ENCODE measurements around the gene FKBP15. TPM values are rescaled to one million over a fixed set of nuclear protein-coding genes. Genes with fewer than 3 reads are reported as not detected.
A peak's percentile ranks its signal among the peaks of the same experiment; 100 is the strongest.
"Not testable (repeated sequence)": the region's sequence is repeated elsewhere in the genome, so short reads cannot be mapped to it uniquely, and the experiment has no call there.

FKBP15 gene
- total RNA-seq, 2 experiments from 2014 or later: 37.4 to 40.7 TPM

DNA sequence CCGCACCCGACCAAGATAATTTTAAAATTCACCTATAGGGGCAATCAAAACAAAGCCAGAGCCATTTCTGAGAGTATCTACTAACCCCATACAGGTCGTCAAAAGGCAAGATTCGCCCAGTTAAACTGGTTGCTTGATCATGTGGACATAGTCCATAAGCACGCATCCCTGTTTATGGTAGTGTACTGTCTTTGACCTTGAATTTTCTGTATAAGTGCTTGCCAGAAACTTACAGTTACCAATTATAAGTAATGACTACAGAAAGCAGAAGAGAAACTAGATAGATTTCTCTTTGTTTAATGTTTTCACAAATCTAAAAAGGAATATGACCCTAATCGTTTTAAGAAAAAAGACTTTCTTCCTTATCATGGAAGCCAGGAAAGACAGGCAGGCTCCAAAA is 25.9 kb upstream of the FKBP15 start:
- no peaks in the 10 kb centered on the region for H3K4me1 Mint-ChIP-seq
- peaks cover 9% of the 10 kb centered on the region for H3K36me3 Mint-ChIP-seq
- H3K27ac Mint-ChIP-seq: no peak overlapping the region
- H3K27me3 Mint-ChIP-seq: no peaks in the 10 kb centered on the region
- DNase-seq: no peak
- ATAC-seq (ENCODE audit: low read depth): no peak
- POLR2A ChIA-PET: no interaction called here
- H3K4me3 Mint-ChIP-seq: no peak overlapping the region
- peaks cover 3% of the 10 kb centered on the region for H3K9me3 Mint-ChIP-seq

DNA sequence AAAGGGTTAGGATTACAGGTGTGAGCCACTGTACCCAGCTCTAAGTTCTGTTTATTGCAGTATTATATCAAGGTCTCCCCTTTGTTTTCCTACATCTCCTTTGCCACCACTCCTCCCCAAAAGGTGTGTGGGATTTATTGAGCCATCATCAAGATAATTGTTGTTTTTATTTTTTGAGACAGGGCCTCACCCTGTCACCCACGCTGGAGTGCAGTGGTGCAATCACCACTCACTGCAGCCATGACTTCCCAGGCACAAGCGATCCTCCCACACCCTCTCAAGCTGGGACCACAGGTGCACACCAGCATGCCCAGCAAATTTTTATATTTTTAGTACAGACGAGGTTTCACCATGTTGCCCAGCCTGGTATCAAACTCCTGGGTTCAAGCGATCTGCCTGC is 24.8 kb upstream of the FKBP15 start:
- DNase-seq (no peak), ATAC-seq (ENCODE audit: low read depth) (no peak)
- Mint-ChIP-seq H3K9me3 (peaks cover 3% of the 10 kb centered on the region), H3K27me3 (no peaks in the 10 kb centered on the region), H3K4me3 (no peak overlapping the region), H3K4me1 (no peaks in the 10 kb centered on the region), H3K36me3 (peaks cover 7% of the 10 kb centered on the region), H3K27ac (no peak overlapping the region)
- POLR2A ChIA-PET: no interaction called here

DNA sequence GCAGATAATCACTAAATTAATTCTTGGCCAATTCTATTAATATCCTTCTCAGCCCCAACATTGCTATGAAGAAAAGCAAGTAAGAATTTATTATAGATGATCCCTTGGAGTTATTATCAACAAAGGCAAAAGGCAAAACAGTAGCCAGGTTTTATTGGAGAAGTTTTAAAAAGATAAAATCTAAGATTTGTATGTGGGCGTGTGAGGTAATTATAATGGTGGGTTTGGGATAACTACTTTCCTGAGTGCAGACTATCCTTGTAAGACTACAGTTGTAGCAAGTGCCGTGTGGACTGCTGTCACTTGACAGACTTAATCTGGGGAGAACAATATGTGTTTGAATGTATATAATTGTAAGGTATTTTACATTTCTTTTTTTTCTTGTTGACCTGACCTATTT is 23.5 kb upstream of the FKBP15 start:
- H3K27ac Mint-ChIP-seq: no peak overlapping the region
- peaks cover 7% of the 10 kb centered on the region for H3K36me3 Mint-ChIP-seq
- peaks cover 2% of the 10 kb centered on the region for H3K9me3 Mint-ChIP-seq
- POLR2A ChIA-PET: no interaction called here
- DNase-seq (no peak), ATAC-seq (ENCODE audit: low read depth) (no peak)
- no peak overlapping the region for H3K4me3 Mint-ChIP-seq
- no peaks in the 10 kb centered on the region for H3K4me1 Mint-ChIP-seq
- no peaks in the 10 kb centered on the region for H3K27me3 Mint-ChIP-seq

DNA sequence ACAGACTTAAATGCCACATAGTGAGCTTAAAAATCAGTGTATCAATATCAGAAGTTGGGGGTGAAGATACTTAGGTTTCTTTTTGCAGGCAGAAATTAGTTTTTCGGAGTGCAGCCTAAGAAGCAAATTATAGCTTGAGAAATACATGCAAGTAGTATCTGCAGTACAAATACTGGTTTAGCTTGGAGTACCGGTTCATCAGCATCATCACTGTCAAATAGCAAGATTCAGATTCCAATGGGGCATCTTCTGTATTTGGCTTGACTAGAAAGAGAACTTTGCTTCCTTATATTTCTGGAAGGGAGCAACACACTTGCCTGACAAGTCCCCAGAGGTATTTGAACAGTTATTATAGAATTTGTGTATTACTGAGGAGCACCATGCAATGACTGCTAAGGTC is 20.1 kb upstream of the FKBP15 start:
- Mint-ChIP-seq H3K36me3 (no peaks in the 10 kb centered on the region), H3K4me1 (peaks cover 4% of the 10 kb centered on the region), H3K27me3 (no peaks in the 10 kb centered on the region), H3K27ac (no peak overlapping the region), H3K4me3 (no peak overlapping the region), H3K9me3 (no peaks in the 10 kb centered on the region)
- DNase-seq (no peak), ATAC-seq (ENCODE audit: low read depth) (no peak)
- POLR2A ChIA-PET: no interaction called here

DNA sequence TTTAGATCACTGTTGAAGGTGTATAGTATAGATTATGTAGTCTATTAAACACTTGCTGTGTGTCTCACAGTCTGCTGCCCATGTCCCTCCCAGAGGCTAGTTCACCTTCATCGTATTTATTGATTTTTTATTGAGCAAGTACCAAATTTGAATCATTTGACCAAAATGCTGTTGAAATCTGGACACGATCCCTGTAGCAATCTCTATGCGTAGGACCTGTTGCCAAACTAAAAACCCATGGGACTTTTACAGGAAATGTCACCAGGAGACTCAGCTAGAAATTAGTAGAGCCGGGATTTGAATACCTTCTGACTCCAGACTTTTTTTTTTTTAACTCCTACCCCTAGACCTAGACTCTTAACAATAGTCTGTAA is 17.8 kb upstream of the FKBP15 start:
- Mint-ChIP-seq H3K4me1 (peaks cover 4% of the 10 kb centered on the region), H3K4me3 (no peak overlapping the region), H3K27ac (no peak overlapping the region), H3K36me3 (peaks cover 1% of the 10 kb centered on the region), H3K27me3 (no peaks in the 10 kb centered on the region), H3K9me3 (no peaks in the 10 kb centered on the region)
- POLR2A ChIA-PET: no interaction called here
- no peak for DNase-seq
- ATAC-seq (ENCODE audit: low read depth): no peak

DNA sequence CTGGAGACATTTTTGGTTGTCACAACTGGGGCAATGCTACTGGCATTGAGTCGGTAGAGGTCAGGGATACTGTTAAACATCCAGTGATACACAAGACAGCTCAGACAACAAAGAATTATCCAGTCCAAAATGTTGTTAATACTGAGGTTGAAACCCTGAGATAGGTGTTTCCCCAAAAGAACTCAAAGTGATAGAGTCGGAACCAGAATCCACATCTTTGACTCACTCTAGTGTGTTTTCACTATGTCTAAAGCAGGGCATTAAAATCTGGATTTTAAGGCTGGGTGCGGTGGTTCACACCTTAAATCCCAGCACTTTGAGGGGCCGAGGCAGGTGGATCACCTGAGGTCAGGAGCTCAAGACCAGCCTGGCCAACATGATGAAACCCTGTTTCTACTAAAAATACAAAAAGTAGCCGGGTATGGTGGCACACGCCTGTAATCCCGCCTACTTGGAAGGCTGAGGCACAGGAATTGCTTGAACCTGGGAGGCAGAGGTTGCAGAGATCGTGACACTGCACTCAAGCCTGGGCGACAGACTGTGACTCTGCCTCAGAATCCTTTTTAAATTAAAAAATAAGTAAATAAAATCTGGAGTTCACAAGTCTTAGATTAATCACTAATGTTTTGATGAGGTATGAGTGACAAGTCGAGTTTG is 17.3 kb upstream of the FKBP15 start:
- DNase-seq: no peak
- H3K27me3 Mint-ChIP-seq: no peaks in the 10 kb centered on the region
- no peak overlapping the region for H3K4me3 Mint-ChIP-seq
- H3K9me3 Mint-ChIP-seq: no peaks in the 10 kb centered on the region
- no peak overlapping the region for H3K27ac Mint-ChIP-seq
- peaks cover 1% of the 10 kb centered on the region for H3K36me3 Mint-ChIP-seq
- no peak for ATAC-seq (ENCODE audit: low read depth)
- H3K4me1 Mint-ChIP-seq: peaks cover 4% of the 10 kb centered on the region
- POLR2A ChIA-PET: no interaction called here

DNA sequence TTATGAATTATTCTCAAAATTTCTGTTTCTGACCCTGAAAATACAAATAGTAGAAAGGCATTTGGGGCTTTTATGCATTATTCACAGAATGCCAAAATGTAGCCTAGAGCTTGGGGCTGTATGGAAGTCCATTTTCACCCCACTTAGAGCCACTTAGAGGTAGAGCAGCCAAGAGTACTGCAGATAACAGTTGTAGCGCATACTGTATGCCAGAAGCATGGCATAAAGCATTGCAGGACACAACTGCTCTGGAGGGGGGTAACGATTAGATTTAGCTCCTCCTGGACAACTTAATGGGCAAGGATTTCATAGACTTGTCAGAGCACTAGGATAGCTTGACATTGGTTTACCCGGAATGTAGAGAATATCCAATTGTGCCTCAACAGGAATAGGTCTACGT is 15.9 kb upstream of the FKBP15 start:
- DNase-seq (no peak), ATAC-seq (ENCODE audit: low read depth) (no peak)
- H3K4me3 Mint-ChIP-seq: no peak overlapping the region
- peaks cover 1% of the 10 kb centered on the region for H3K36me3 Mint-ChIP-seq
- no peaks in the 10 kb centered on the region for H3K9me3 Mint-ChIP-seq
- POLR2A ChIA-PET: interaction anchor here (0.5 kb wide), 1 partner anchor 897 kb away, joined by 3 read pairs; no protein-coding TSS in a partner anchor
- H3K4me1 Mint-ChIP-seq: peaks cover 14% of the 10 kb centered on the region
- H3K27me3 Mint-ChIP-seq: no peaks in the 10 kb centered on the region
- H3K27ac Mint-ChIP-seq: no peak overlapping the region

DNA sequence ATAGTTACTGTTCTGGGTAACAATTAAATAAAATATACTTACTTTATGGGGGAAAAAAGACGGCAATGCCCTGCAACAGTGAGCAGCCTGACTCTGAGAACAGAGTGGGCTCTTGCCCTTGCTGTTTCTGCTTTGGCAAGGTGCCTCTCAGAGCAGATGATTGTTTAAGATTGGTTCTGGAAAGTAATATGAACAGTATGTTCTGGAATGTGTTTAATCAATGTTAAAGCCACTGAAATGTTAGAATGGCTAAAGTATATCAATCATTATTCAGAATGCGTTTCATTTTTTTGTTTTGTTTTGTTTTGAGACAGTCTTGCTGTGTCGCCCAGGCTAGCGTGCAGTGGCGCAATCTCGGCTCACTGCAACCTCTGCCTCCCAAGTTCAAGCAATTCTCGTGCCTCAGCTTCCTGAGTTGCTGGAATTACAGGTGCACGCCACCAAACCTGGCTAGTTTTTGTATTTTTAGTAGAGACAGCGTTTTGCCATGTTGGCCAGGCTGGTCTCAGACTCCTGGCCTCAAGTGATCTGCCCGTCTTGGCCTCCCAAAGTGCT is 14.7 kb upstream of the FKBP15 start:
- H3K4me3 Mint-ChIP-seq; ATAC-seq (ENCODE audit: low read depth); DNase-seq; POLR2A ChIA-PET; H3K9me3 Mint-ChIP-seq; H3K27ac Mint-ChIP-seq; H3K27me3 Mint-ChIP-seq; H3K36me3 Mint-ChIP-seq: not testable (repeated sequence)
- peaks cover 14% of the 10 kb centered on the region for H3K4me1 Mint-ChIP-seq

DNA sequence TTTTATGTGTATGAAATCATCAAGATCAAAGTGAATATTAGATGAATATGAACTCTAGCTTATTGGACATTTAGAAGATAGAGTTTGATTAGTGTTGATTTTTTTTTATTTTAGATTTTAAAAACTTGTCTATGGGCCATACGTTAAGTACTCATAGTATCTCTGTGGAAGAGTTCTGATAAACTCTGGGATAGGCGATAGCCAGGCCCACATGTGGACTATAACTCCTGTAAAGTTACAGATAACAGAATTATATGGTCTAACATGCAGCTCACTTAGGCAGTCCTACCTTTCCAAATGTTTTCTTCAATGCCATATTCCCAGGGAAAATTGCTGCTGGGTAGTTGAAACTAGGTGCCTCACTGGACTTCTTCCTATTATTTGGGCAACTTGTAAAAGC is 10.6 kb upstream of the FKBP15 start:
- no peaks in the 10 kb centered on the region for H3K27me3 Mint-ChIP-seq
- DNase-seq (no peak), ATAC-seq (ENCODE audit: low read depth) (no peak)
- H3K4me3 Mint-ChIP-seq: no peak overlapping the region
- peaks cover 15% of the 10 kb centered on the region for H3K4me1 Mint-ChIP-seq
- H3K27ac Mint-ChIP-seq: no peak overlapping the region
- H3K36me3 Mint-ChIP-seq: peaks cover 5% of the 10 kb centered on the region
- POLR2A ChIA-PET: interaction anchor here (2.2 kb wide), 1 partner anchor 11 kb away, joined by 11 read pairs; the partner anchor contains the start of genes FKBP15 and SLC31A1
- no peaks in the 10 kb centered on the region for H3K9me3 Mint-ChIP-seq

DNA sequence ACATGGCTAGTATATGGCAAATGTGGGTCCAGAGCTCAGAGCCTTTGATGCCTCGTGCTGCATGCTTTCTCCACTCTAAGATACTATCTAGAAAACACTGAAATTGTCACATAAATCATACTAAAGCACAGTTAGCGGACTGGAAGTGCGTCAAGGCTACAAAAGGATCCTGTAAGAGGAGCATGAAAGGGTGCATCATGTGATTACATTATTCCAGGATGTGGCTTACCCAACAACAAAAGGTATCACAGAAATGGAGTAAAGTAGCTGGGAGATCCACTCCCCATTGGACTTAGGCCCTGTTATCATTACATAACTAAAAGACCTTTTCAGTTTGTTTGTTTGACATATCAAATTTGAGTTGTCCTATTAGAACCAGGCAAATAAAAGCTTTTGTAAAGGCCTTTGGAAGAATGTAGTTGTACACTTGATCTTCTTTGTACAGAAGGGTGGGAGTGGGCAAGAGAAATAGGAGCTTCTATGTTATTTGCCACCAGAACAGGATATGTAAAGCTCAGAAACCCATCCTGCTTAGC is 7.1 kb upstream of the FKBP15 start:
- Mint-ChIP-seq H3K4me3 (no peak overlapping the region), H3K9me3 (no peaks in the 10 kb centered on the region), H3K27ac (no peak overlapping the region), H3K36me3 (peaks cover 3% of the 10 kb centered on the region), H3K4me1 (peaks cover 17% of the 10 kb centered on the region), H3K27me3 (no peaks in the 10 kb centered on the region)
- POLR2A ChIA-PET: no interaction called here
- no peak for ATAC-seq (ENCODE audit: low read depth)
- DNase-seq: no peak

DNA sequence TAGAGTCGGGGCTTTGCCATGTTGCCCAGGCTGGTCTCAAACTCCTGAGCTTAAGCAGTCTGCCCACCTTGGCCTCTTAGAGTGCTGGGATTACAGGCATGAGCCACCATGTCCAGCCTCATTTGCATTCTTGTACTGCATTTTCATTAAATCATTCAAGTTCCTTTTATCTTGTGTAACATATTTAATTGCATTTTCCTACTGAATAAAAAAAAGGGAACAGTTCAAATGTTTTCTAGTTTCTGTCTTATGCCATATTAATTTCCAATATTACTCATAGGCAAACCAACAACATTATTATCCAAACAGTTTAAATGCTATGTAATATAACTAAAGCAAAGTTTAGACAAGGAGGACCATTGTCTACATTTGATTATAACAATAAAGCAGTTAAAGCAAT is 6.4 kb upstream of the FKBP15 start:
- H3K4me3 Mint-ChIP-seq: no peak overlapping the region
- no peak for DNase-seq
- POLR2A ChIA-PET: no interaction called here
- H3K36me3 Mint-ChIP-seq: peaks cover 3% of the 10 kb centered on the region
- peaks cover 16% of the 10 kb centered on the region for H3K4me1 Mint-ChIP-seq
- no peak for ATAC-seq (ENCODE audit: low read depth)
- H3K27ac Mint-ChIP-seq: no peak overlapping the region
- no peaks in the 10 kb centered on the region for H3K9me3 Mint-ChIP-seq
- no peaks in the 10 kb centered on the region for H3K27me3 Mint-ChIP-seq

DNA sequence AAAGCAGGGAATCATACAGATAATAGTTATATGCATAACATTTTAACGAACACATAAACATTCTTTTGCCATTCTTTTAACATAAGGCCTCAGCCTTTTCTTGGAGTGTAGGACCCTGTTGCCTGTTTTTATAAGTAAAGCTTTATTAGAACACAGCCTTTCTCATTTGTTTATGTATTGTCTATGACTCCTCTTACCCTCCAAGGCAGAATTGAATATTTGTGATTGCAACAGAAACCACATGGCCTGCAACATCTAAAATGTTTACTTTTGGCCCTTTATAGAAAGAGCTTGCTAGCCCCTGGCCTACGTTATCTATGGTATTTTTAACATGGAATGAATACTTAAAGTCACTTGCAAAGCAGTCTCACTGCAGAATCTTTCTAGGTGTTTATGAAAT is 2.9 kb upstream of the FKBP15 start:
- H3K4me3 Mint-ChIP-seq: no peak overlapping the region
- ATAC-seq (ENCODE audit: low read depth) (no peak), DNase-seq (no peak)
- POLR2A ChIA-PET: no interaction called here
- H3K27ac Mint-ChIP-seq: no peak overlapping the region
- H3K4me1 Mint-ChIP-seq: peaks cover 34% of the 10 kb centered on the region
- H3K9me3 Mint-ChIP-seq: no peaks in the 10 kb centered on the region
- H3K27me3 Mint-ChIP-seq: no peaks in the 10 kb centered on the region
- peaks cover 3% of the 10 kb centered on the region for H3K36me3 Mint-ChIP-seq

DNA sequence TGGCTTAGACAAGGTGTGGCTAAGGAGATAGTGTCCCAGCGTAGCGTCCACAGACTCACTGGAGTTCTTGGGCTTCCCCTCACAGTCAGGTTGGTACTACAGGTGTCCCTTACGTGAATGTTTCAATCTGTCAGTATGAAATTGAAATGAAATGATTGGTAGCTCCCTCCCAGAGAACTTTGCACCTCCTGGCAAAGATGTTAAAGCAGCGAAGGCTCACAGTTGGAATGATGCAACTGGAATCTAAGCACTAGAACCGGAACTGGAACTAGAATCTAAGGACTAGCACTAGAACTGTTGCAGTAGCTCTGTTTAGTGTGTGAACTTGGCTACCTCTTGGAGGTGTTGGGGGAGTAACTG is 1.4 kb upstream of the FKBP15 start:
- POLR2A ChIA-PET: interaction anchor here (2.7 kb wide), 1 partner anchor 71 kb away, joined by 12 read pairs; the partner anchor contains the start of gene SLC31A2
- H3K27me3 Mint-ChIP-seq: no peaks in the 10 kb centered on the region
- ATAC-seq (ENCODE audit: low read depth): no peak

DNA sequence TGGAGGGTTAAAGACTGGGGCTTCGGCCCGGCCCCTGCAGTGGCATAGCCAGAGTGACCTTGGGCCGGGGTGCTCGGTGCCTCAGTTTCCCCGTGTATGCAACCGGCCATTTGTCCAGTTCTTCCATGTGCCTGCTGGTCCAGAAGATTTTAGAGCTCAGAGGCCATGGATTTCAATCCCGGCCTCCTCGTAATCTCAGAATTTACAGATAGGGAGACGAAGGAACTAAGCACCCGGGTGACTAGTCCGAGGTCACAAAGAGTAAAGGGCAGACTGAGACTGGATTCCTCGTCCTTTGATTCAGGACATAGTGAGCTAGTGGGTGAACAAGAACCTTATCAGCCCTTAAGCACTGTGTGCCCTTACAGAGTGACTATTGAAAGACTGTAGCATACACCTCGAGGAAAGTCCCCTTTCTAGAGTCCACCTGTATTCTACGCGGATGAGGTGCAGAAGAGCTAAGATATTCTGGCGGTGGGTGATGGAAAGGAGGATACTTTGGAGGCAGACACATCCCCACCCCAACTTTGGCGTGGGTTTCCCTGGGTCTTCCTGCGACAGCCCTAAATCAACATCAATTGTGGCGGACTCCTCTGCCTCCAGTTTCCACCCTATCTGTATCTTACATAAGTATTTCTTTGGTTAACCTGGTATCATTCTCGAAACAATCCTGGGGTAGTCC is 864 bp upstream of the FKBP15 start:
- ATAC-seq (ENCODE audit: low read depth): no peak
- Mint-ChIP-seq H3K4me1 (peaks cover 36% of the 10 kb centered on the region), H3K27me3 (no peaks in the 10 kb centered on the region), H3K27ac (peak overlapping the region; percentile 71), H3K36me3 (peaks cover 1% of the 10 kb centered on the region), H3K4me3 (peak overlapping the region; percentile 86), H3K9me3 (no peaks in the 10 kb centered on the region)
- DNase-seq: no peak
- POLR2A ChIA-PET: interaction anchor here (0.7 to 3.1 kb wide), 9 partner anchors 10 to 155 kb away, joined by 3 to 12 read pairs (median 4); partner anchors contain the start of genes BSPRY, CDC26, HDHD3 and PRPF4

More for the DNA sequence above, 1.4 kb upstream of the FKBP15 start:
- no peaks in the 10 kb centered on the region for H3K9me3 Mint-ChIP-seq
- peaks cover 34% of the 10 kb centered on the region for H3K4me1 Mint-ChIP-seq
- peak overlapping the region; percentile 86 for H3K4me3 Mint-ChIP-seq
- H3K27ac Mint-ChIP-seq: peak overlapping the region; percentile 61
- H3K36me3 Mint-ChIP-seq: peaks cover 2% of the 10 kb centered on the region
- no peak for DNase-seq

All from activated naive CD8-positive, alpha-beta T cell treated with anti-CD3 and anti-CD28 coated beads, Interleukin-2, amount 10 ng/mL, durations not matched to agents 7 days and 5 days (primary cell).